Measurements from ENCODE around the gene JMY.

JMY gene

DNA sequence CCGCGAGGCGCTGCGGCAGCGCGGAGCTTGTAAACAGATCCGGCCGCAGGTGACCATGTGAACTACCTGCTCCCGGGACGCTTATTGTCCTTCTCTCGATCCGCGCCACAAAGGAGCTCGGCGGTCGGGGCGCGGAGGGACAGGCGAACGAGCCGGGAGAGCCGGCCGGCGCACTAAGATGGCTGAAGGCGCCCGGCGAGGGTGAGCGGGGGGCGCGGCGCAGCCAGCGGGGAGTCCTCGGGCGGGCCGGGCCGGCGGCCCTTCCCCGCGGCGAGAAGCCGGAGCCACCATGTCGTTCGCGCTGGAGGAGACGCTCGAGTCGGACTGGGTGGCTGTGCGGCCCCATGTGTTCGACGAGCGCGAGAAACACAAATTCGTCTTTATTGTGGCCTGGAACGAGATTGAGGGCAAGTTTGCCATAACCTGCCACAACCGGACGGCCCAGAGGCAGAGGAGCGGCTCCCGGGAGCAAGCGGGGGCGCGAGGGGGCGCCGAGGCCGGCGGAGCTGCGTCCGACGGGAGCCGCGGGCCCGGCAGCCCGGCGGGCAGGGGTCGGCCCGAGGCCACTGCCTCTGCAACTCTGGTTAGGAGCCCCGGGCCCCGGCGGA, 535 bp downstream of the JMY start:
- no peak for DNase-seq (ENCODE audit: low spot score)
- Histone ChIP-seq H3K4me3 (ENCODE audit: severe bottlenecking) (peak overlapping the region; percentile 85), H3K4me1 (ENCODE audit: insufficient read depth, poor library complexity, severe bottlenecking) (peaks cover 11% of the 10 kb centered on the region), H3K27me3 (ENCODE audit: insufficient read depth, poor library complexity, severe bottlenecking) (no peaks in the 10 kb centered on the region), H3K27ac (ENCODE audit: poor library complexity, severe bottlenecking) (peak overlapping the region; percentile 64), H3K36me3 (ENCODE audit: low read depth) (no peaks in the 10 kb centered on the region), H3K9me3 (ENCODE audit: severe bottlenecking) (no peaks in the 10 kb centered on the region)
- peak; percentile 7 for ATAC-seq (ENCODE audit: low read depth)
- no peak for TF ChIP-seq CTCF (IDR thresholded peaks at IDR 0.05; ENCODE audit: poor library complexity, severe bottlenecking)

DNA sequence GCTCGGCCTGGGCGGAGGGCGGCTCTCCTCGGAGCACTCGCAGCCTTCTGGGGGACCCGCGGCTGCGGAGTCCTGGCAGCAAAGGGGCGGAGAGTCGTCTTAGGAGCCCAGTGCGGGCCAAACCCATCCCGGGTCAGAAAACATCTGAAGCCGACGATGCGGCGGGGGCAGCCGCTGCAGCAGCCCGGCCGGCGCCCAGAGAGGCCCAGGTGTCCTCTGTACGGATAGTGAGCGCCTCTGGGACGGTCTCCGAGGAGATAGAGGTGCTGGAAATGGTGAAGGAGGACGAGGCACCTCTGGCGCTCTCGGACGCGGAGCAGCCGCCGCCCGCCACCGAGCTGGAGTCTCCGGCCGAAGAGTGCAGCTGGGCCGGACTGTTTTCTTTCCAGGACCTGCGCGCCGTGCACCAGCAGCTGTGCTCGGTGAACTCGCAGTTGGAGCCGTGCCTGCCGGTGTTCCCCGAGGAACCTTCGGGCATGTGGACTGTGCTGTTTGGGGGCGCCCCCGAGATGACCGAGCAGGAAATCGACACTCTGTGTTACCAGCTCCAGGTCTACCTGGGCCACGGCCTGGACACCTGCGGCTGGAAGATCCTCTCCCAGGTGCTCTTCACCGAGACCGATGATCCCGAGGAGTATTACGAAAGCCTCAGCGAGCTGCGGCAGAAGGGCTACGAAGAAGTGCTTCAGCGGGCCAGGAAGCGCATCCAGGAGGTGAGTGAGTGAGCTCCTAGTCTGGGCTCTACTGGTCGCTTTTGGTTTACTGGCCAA, 1.2 kb downstream of the JMY start:
- peaks cover 11% of the 10 kb centered on the region for H3K4me1 ChIP-seq (ENCODE audit: insufficient read depth, poor library complexity, severe bottlenecking)
- H3K36me3 ChIP-seq (ENCODE audit: low read depth): no peaks in the 10 kb centered on the region
- H3K4me3 ChIP-seq (ENCODE audit: severe bottlenecking): peak overlapping the region; percentile 85
- DNase-seq (ENCODE audit: low spot score): peak; percentile 77
- peak; percentile 57 for ATAC-seq (ENCODE audit: low read depth)
- no peaks in the 10 kb centered on the region for H3K27me3 ChIP-seq (ENCODE audit: insufficient read depth, poor library complexity, severe bottlenecking)
- peak overlapping the region; percentile 64 for H3K27ac ChIP-seq (ENCODE audit: poor library complexity, severe bottlenecking)
- no peak for TF ChIP-seq CTCF (IDR thresholded peaks at IDR 0.05; ENCODE audit: poor library complexity, severe bottlenecking)
- H3K9me3 ChIP-seq (ENCODE audit: severe bottlenecking): no peaks in the 10 kb centered on the region

DNA sequence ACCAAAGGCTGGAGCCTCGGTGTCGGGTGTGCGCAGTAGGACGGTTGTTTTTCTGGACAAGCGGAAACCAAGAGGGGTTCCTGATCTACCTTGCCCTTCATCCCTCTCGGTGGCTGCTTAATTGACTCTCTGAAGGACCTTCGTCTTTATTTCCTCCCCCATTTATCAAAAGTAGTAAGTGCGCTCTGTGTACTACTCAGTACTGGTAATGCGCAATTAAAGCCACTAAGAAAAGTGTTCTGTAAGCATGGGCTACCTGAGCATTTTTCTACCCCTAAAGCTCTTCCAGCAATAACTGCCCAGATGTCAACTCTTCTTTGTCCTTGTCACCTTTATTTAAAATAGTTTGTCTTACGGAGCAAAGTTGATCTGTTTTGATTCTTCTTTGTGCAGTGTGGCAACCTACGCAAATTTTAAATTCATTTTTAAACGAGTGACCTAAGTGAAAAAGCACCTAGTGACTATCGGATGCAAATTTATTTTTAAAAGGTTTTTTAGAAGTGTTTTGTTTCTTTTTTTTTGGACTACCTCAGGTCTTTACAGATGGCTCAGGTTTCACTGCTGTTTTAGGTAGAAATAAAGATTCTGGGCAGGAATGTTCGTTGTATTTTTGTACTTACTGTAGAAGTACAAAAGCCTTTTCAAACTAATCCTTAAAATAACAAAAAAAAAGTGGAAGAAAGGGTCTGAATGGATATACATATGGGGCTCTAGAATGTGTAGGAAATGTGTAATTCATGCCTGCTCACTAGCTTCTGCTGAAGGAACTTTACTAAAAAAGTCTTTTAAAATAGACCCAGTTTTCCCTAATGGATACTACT, 2.0 kb downstream of the JMY start:
- H3K4me3 ChIP-seq (ENCODE audit: severe bottlenecking): peak overlapping the region; percentile 85
- H3K9me3 ChIP-seq (ENCODE audit: severe bottlenecking): no peaks in the 10 kb centered on the region
- peak overlapping the region; percentile 64 for H3K27ac ChIP-seq (ENCODE audit: poor library complexity, severe bottlenecking)
- no peaks in the 10 kb centered on the region for H3K36me3 ChIP-seq (ENCODE audit: low read depth)
- no peak for TF ChIP-seq CTCF (IDR thresholded peaks at IDR 0.05; ENCODE audit: poor library complexity, severe bottlenecking)
- no peaks in the 10 kb centered on the region for H3K27me3 ChIP-seq (ENCODE audit: insufficient read depth, poor library complexity, severe bottlenecking)
- peak; percentile 16 for ATAC-seq (ENCODE audit: low read depth)
- DNase-seq (ENCODE audit: low spot score): no peak
- peaks cover 11% of the 10 kb centered on the region for H3K4me1 ChIP-seq (ENCODE audit: insufficient read depth, poor library complexity, severe bottlenecking)

DNA sequence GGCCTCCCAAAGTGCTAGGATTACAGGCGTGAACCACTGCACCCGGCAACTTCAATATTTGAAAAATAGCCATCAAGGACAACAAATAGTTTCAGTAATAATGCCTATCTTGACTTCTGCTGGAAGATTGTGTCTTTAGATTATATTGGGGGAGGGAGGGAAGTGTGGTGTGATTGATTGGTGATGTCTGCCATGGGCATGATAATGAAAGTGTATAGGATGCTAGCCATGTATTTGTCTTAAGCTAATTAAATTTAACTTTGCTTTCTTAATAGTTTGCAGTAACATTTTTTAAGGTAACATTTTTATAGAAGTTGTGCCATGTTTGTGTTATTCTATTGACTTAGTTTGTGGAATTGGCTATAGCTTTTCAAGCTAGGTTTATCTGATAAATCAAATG, 4.6 kb downstream of the JMY start:
- ATAC-seq (ENCODE audit: low read depth) (no peak), DNase-seq (ENCODE audit: low spot score) (no peak)
- no peak for TF ChIP-seq CTCF (IDR thresholded peaks at IDR 0.05; ENCODE audit: poor library complexity, severe bottlenecking)
- H3K27ac ChIP-seq (ENCODE audit: poor library complexity, severe bottlenecking): no peak overlapping the region
- peaks cover 11% of the 10 kb centered on the region for H3K4me1 ChIP-seq (ENCODE audit: insufficient read depth, poor library complexity, severe bottlenecking)
- no peak overlapping the region for H3K4me3 ChIP-seq (ENCODE audit: severe bottlenecking)
- H3K27me3 ChIP-seq (ENCODE audit: insufficient read depth, poor library complexity, severe bottlenecking): no peaks in the 10 kb centered on the region
- H3K9me3 ChIP-seq (ENCODE audit: severe bottlenecking): no peaks in the 10 kb centered on the region
- H3K36me3 ChIP-seq (ENCODE audit: low read depth): no peaks in the 10 kb centered on the region

Data from RWPE2 (cell line).